HAP-1 (cell line): ENCODE measurements around the gene DDX50.
"Not testable (repeated sequence)": the region's sequence is repeated elsewhere in the genome, so short reads cannot be mapped to it uniquely, and the experiment has no call there.

Experiments used
- DNase-seq, 2 experiments: peaks; one replicate each; pipeline ENCODE4 v3.0.0-alpha.2; 2016 to 2020; ENCODE audit warnings: low spot score in 2 of 2
- H3K27me3 ChIP-seq: fragments of 250-450 bp; sonication (Bioruptor Pico); 2 replicates; pipeline ENCODE4 v1.5.1; 2020; ENCODE audit warnings: low read depth, mild to moderate bottlenecking, moderate library complexity
- H3K36me3 ChIP-seq: fragments of 250-450 bp; sonication (Bioruptor Pico); replicated peaks from 2 replicates; pipeline ENCODE4 v1.5.1; 2020; ENCODE audit warnings: mild to moderate bottlenecking
- H3K4me1 ChIP-seq: fragments of 250-450 bp; sonication (Bioruptor Pico); 2 replicates; pipeline ENCODE4 v1.5.1; 2020; ENCODE audit warnings: mild to moderate bottlenecking
- H3K4me3 ChIP-seq: fragments of 250-450 bp; sonication (Bioruptor Pico); 2 replicates; pipeline ENCODE4 v1.5.1; 2020; ENCODE audit warnings: mild to moderate bottlenecking, moderate library complexity
- H3K9me3 ChIP-seq: fragments of 250-450 bp; sonication (Bioruptor Pico); 2 replicates; pipeline ENCODE4 v1.5.1; 2020; ENCODE audit warnings: mild to moderate bottlenecking, moderate library complexity
- in situ Hi-C: fragments of 300-500 bp; cut with MboI; formaldehyde crosslinking; loops from 3 replicates; pipeline ENCODE4 v1.14.3; 2020; ENCODE audit warnings: low sequenced_read_pairs, inconsistent platforms, mixed read lengths

DDX50 gene

GRCh38 chr10:68979738-68980137 lies 78.6 kb downstream of the DDX50 start:
- not testable (repeated sequence) for DNase-seq, H3K9me3 ChIP-seq, H3K4me1 ChIP-seq, H3K27me3 ChIP-seq, H3K4me3 ChIP-seq
- in situ Hi-C loops = loop anchor here (10.0 kb wide), 1 partner anchor 215 kb away; no protein-coding TSS in a partner anchor
- H3K36me3 ChIP-seq = peaks cover 97% of the 10 kb centered on the region

- H3K27me3 ChIP-seq = no peaks in the 10 kb centered on the region
- H3K4me3 ChIP-seq = no peak overlapping the region
- H3K36me3 ChIP-seq = peaks cover 92% of the 10 kb centered on the region
- H3K4me1 ChIP-seq = no peaks in the 10 kb centered on the region
- H3K9me3 ChIP-seq = no peaks in the 10 kb centered on the region
- DNase-seq = no peak
- in situ Hi-C loops = no loop called here
Observed at GRCh38 chr10:68981074-68981473, 80.0 kb downstream of the DDX50 start.

GRCh38 chr10:68982389-68982788 lies 81.3 kb downstream of the DDX50 start:
- no peaks in the 10 kb centered on the region for H3K9me3 ChIP-seq
- DNase-seq = no peak
- no peaks in the 10 kb centered on the region for H3K4me1 ChIP-seq
- H3K4me3 ChIP-seq = no peak overlapping the region
- H3K27me3 ChIP-seq = no peaks in the 10 kb centered on the region
- in situ Hi-C loops = no loop called here
- H3K36me3 ChIP-seq = peaks cover 79% of the 10 kb centered on the region

- Histone ChIP-seq H3K4me1 (peaks cover 17% of the 10 kb centered on the region; the same call in 1 of the 2 replicates), H3K36me3 (peaks cover 29% of the 10 kb centered on the region), H3K27me3 (no peaks in the 10 kb centered on the region), H3K4me3 (no peak overlapping the region), H3K9me3 (no peaks in the 10 kb centered on the region)
- in situ Hi-C loops = no loop called here
- DNase-seq = no peak
Observed at GRCh38 chr10:68987611-68988010, 86.5 kb downstream of the DDX50 start.

- Histone ChIP-seq H3K4me3 (peak within 1 kb of the TSS; percentile 79), H3K27me3 (no peaks in the 10 kb centered on the region), H3K4me1 (peaks cover 19% of the 10 kb centered on the region; the same call in 1 of the 2 replicates), H3K9me3 (no peaks in the 10 kb centered on the region), H3K36me3 (peaks cover 23% of the 10 kb centered on the region)
- in situ Hi-C loops = no loop called here
- peak; percentile 95 to 99 for DNase-seq
Observed at GRCh38 chr10:68988530-68989316, 87.6 kb downstream of the DDX50 start, which contains the start of gene KIFBP. Gene KIFBP (plus strand): TSS chr10:68988803. CDS start chr10:68988833, 30 bp downstream.

- Histone ChIP-seq H3K4me1 (peaks cover 19% of the 10 kb centered on the region; the same call in 1 of the 2 replicates), H3K9me3 (no peaks in the 10 kb centered on the region), H3K4me3 (peak overlapping the region; percentile 79), H3K36me3 (peaks cover 16% of the 10 kb centered on the region), H3K27me3 (no peaks in the 10 kb centered on the region)
- DNase-seq = no peak
- in situ Hi-C loops = no loop called here
Observed at GRCh38 chr10:68989317-68989990, 88.3 kb downstream of the DDX50 start.

GRCh38 chr10:68992636-68993440 lies 91.7 kb downstream of the DDX50 start:
- Histone ChIP-seq H3K9me3 (no peaks in the 10 kb centered on the region), H3K36me3 (peaks cover 5% of the 10 kb centered on the region), H3K4me1 (peaks cover 19% of the 10 kb centered on the region; the same call in 1 of the 2 replicates), H3K27me3 (no peaks in the 10 kb centered on the region), H3K4me3 (no peak overlapping the region)
- in situ Hi-C loops = loop anchor here (10.0 kb wide), 1 partner anchor 402 kb away; no protein-coding TSS in a partner anchor
- no peak for DNase-seq
